ENCODE results near the gene PROM2.

The PROM2 gene

DNA sequence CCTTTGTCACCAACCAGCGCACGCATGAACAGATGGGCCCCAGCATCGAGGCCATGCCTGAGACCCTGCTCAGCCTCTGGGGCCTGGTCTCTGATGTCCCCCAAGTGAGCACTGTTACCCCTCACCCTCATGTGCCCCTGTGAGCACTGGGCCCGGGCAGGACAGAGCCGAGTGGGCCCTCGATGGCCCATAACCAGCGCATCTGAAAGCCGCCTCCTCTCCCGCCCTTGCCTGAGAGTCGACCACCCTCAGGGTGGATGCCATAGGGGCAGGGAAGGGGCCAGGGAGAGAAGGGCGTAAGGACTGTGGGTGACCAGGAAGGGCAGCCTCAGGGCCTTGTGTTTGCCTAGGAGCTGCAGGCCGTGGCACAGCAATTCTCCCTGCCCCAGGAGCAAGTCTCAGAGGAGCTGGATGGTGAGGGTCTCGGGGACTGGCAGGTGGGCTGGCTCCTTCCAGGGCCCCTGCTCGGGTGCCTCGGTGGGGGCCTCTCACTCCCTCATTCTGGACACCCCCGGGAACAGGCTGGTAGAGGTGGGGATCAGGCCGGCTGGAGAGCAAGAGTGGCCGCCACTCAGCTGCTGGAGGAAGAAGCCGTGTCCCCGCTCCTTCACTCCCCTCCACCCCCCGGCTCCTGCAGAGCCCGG, 2.1 kb downstream of the PROM2 start:
- TF ChIP-seq, protein P1, sequence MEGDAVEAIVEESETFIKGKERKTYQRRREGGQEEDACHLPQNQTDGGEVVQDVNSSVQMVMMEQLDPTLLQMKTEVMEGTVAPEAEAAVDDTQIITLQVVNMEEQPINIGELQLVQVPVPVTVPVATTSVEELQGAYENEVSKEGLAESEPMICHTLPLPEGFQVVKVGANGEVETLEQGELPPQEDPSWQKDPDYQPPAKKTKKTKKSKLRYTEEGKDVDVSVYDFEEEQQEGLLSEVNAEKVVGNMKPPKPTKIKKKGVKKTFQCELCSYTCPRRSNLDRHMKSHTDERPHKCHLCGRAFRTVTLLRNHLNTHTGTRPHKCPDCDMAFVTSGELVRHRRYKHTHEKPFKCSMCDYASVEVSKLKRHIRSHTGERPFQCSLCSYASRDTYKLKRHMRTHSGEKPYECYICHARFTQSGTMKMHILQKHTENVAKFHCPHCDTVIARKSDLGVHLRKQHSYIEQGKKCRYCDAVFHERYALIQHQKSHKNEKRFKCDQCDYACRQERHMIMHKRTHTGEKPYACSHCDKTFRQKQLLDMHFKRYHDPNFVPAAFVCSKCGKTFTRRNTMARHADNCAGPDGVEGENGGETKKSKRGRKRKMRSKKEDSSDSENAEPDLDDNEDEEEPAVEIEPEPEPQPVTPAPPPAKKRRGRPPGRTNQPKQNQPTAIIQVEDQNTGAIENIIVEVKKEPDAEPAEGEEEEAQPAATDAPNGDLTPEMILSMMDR (IDR thresholded peaks at IDR 0.05; ENCODE audit: extremely low read depth, missing control alignments): no peak
- DNase-seq (ENCODE audit: low spot score): no peak

DNA sequence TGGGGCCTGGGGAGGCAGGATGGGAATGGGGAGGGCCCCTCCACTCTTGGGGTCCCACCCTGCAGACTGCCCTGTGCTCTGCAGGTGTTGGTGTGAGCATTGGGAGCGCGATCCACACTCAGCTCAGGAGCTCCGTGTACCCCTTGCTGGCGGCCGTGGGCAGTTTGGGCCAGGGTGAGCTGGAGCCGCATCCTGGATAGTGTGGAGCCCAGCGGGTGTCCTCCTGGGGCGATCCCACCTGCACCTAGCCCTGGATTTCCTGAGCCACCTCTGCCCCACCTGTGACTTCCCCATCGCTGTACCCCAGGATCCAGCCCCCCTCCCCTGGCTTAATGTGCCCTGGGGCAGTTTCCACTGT, 2.6 kb downstream of the PROM2 start:
- DNase-seq (ENCODE audit: low spot score): no peak
- TF ChIP-seq, protein P1 (IDR thresholded peaks at IDR 0.05; ENCODE audit: extremely low read depth, missing control alignments): no peak

DNA sequence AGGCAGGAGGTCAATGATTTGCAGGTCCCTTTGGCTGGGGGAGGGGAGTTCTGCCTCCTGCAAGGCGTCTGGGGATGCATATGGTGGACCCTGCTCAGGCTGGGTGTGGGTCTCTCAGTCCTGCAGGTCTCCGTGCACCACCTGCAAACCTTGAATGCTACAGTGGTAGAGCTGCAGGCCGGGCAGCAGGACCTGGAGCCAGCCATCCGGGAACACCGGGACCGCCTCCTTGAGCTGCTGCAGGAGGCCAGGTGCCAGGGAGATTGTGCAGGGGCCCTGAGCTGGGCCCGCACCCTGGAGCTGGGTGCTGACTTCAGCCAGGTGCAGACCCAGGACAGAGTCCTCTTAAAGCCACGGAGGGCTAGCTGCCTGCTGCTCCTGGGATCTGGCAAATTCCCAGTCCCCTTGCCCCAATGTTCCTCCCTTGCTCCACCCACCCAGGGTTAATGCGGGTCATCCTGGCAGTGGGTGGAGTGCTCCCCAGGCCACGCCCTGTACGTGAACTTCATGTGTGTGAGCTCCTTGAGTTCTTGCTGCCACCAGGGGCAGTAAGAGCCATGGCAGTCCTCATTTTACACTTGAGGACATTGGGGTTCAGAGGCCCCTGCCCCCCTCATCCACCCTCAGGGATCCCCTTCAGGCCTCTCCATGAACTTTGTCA, 3.1 kb downstream of the PROM2 start:
- TF ChIP-seq, protein P1 (IDR thresholded peaks at IDR 0.05; ENCODE audit: extremely low read depth, missing control alignments): no peak
- no peak for DNase-seq (ENCODE audit: low spot score)

DNA sequence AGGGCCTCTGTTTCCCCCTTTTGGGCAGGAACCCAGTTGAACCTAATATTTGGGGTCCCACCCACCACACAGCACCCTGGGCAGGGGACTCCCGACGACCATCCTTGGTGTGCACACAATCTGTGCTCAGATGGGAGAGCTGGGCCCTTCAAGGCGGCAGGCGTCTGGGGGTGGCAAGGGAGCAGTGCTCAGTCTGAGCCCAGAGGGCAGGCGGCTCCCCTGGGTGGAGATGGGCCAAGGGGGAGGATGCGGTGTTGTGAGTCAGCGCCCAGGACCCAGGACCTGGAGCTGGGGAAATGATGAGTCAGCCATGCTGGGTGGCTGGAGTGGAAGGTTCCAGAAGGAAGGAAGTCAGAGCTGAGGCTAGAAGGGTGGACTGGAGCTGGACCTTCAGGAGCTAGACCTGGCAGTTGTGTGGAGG, 3.8 kb downstream of the PROM2 start:
- no peak for DNase-seq (ENCODE audit: low spot score)
- TF ChIP-seq, protein P1 (IDR thresholded peaks at IDR 0.05; ENCODE audit: extremely low read depth, missing control alignments): no peak

DNA sequence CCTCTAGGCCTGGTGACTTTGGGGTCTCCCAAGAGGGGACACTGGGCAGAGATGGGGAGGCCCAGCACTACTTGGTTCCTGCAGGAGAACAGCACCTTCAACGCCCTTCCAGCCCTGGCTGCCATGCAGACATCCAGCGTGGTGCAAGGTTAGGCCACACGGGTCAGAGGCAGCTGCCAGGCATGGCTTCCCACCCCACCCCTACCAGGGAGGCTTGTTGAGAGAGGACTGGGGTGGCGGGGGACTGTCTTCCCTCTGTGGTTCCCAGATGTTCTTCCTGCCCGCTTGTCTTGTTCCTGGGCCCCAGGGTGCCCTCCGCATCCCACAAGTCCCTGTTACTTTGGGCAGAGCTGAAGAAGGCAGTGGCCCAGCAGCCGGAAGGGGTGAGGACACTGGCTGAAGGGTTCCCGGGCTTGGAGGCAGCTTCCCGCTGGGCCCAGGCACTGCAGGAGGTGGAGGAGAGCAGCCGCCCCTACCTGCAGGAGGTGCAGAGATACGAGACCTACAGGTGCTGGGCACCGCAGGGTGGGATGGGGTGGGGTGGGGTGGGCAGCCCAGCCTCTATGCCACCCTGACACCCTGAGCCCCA, 4.5 kb downstream of the PROM2 start:
- no peak for DNase-seq (ENCODE audit: low spot score)
- TF ChIP-seq, protein P1 (IDR thresholded peaks at IDR 0.05; ENCODE audit: extremely low read depth, missing control alignments): no peak

DNA sequence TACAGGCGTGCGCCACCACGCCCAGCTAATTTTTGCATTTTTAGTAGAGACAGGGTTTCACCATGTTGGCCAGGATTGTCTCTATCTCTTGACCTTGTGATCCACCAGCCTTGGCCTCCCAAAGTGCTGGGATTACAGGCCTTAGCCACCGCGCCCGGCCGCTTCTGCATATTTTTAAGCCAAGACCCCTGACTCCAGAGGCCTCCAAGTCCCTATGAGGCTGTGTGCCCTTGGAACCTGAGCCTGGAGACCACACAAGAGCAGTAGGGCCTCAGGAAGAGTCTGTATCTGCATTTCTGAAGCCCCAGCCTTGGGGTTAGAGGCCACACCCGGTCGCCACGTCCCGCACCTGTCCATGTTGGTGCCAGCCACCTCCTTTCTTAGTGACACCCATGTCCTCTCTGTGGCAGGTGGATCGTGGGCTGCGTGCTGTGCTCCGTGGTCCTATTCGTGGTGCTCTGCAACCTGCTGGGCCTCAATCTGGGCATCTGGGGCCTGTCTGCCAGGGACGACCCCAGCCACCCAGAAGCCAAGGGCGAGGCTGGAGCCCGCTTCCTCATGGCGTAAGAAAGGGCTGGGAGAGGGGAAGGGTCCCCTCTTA, 5.3 kb downstream of the PROM2 start:
- TF ChIP-seq, protein P1 (IDR thresholded peaks at IDR 0.05; ENCODE audit: extremely low read depth, missing control alignments): no peak
- DNase-seq (ENCODE audit: low spot score): no peak

DNA sequence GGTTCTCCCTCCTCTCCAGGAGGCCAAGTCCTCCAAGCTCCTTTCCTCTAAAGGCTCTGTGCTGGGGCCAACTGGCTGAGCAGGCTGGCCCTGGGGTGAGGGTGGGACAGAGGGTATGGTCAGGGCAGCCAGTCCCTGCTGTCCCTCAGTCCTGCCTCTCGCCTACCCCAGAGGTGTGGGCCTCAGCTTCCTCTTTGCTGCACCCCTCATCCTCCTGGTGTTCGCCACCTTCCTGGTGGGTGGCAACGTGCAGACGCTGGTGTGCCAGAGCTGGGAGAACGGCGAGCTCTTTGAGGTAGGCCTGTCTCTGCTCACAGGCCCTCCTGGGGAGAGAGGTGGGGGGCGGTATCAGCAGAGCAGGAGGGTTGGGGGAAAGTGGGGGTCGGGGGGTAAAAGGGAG, 6.8 kb downstream of the PROM2 start:
- no peak for DNase-seq (ENCODE audit: low spot score)

More for the DNA sequence above, 6.8 kb downstream of the PROM2 start:
- TF ChIP-seq, protein P1 (IDR thresholded peaks at IDR 0.05; ENCODE audit: extremely low read depth, missing control alignments): no peak

All from GM20000 (cell line).